HFFc6 (cell line): ENCODE data around the gene NAB1. TPM values are rescaled to one million over a fixed set of nuclear protein-coding genes. Genes with fewer than 3 reads are reported as not detected.
A peak's percentile ranks its signal among the peaks of the same experiment; 100 is the strongest.

Source experiments
- DNase-seq: peaks from one replicate; pipeline ENCODE4 v3.0.0-alpha.2; 2018
- H3K27ac Mint-ChIP-seq: 2 replicates; pipeline ENCODE4 v1.8.0; 2020; ENCODE audit warnings: mild to moderate bottlenecking, mixed read lengths
- H3K27me3 Mint-ChIP-seq: 2 replicates; pipeline ENCODE4 v1.8.0; 2021; ENCODE audit warnings: mild to moderate bottlenecking, moderate library complexity, mixed read lengths; ENCODE audit not compliant: insufficient read depth
- H3K36me3 Mint-ChIP-seq: 2 replicates; pipeline ENCODE4 v1.8.0; 2021; ENCODE audit warnings: low read depth, mixed read lengths
- H3K4me1 Mint-ChIP-seq: 2 replicates; pipeline ENCODE4 v1.8.0; 2020; ENCODE audit warnings: low read depth, mixed read lengths
- H3K4me3 Mint-ChIP-seq: 2 replicates; pipeline ENCODE4 v1.8.0; 2020; ENCODE audit warnings: mild to moderate bottlenecking, moderate library complexity, mixed read lengths
- H3K9me3 Mint-ChIP-seq: 2 replicates; pipeline ENCODE4 v1.8.0; 2020; ENCODE audit warnings: mild to moderate bottlenecking, mixed read lengths
- CTCF ChIP-seq: fragments of 200-600 bp; sonication (generic); IDR thresholded peaks from 2 replicates; pipeline ENCODE4 v1.5.0; 2021; ENCODE audit warnings: antibody characterized with exemption, mild to moderate bottlenecking
- total RNA-seq, 6 experiments: library from RNA; stranded (reverse); fragmentation: NEBNext Ultra II Directional; extraction: Animal tissue kit (Norgen Biotek cat#: 25700); gene quantifications; 2 replicates in 1 of 6; 3 replicates in 5 of 6; pipeline ENCODE4 v1.2.3, GENCODE V29; 2021

NAB1 gene
- total RNA-seq, 6 experiments from 2014 or later, result 14.3 to 30.1 (median 25.5) TPM

DNA sequence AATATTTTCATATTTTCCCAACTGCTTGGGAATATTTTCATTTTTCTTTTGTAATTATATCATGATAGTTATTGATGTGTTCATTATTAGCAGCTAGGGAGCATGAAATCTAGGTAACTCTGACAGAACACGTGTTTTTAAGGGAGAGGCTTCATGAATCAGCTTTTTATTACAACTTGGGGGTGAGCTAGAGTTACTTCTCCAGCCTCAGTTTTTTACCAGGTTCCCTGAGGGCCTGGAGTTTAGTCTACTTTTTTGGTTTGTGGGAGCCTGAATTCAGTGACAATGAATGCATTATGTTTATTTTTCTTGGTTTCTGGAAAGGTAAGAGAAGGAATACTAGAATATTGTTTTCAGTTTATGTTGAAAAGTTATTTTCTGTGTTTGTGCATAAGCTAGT, 18.0 kb downstream of the NAB1 start:
- Mint-ChIP-seq H3K4me1 (peaks cover 53% of the 10 kb centered on the region), H3K27me3 (no peaks in the 10 kb centered on the region; the same call in 1 of the 2 replicates), H3K9me3 (peaks cover 9% of the 10 kb centered on the region), H3K36me3 (peaks cover 23% of the 10 kb centered on the region), H3K4me3 (no peak overlapping the region), H3K27ac (peak overlapping the region; percentile 34)
- TF ChIP-seq CTCF, result no peak
- DNase-seq, result no peak

DNA sequence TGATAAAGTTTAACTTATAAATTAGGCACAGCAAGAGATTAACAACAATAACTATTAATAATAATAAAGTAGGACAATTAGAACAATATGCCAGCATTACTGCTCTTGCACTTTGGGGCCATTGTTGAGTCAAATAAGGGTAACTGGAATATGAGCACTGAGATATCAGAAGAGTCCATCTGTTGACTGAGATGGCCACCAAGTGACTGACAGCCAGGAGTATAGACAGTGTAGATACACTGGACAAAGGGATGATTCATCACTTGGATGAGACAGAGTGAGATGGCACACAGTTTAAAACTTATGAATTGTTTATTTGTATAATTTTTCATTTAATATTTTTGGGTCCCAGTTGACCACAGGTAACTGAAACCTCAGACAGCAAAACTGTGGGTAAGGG, 20.0 kb downstream of the NAB1 start:
- TF ChIP-seq CTCF, result no peak
- H3K36me3 Mint-ChIP-seq, result peaks cover 23% of the 10 kb centered on the region
- H3K4me3 Mint-ChIP-seq, result no peak overlapping the region
- H3K27me3 Mint-ChIP-seq, result no peaks in the 10 kb centered on the region; the same call in 1 of the 2 replicates
- peaks cover 37% of the 10 kb centered on the region for H3K4me1 Mint-ChIP-seq
- no peak overlapping the region for H3K27ac Mint-ChIP-seq
- H3K9me3 Mint-ChIP-seq, result peaks cover 9% of the 10 kb centered on the region
- no peak for DNase-seq

DNA sequence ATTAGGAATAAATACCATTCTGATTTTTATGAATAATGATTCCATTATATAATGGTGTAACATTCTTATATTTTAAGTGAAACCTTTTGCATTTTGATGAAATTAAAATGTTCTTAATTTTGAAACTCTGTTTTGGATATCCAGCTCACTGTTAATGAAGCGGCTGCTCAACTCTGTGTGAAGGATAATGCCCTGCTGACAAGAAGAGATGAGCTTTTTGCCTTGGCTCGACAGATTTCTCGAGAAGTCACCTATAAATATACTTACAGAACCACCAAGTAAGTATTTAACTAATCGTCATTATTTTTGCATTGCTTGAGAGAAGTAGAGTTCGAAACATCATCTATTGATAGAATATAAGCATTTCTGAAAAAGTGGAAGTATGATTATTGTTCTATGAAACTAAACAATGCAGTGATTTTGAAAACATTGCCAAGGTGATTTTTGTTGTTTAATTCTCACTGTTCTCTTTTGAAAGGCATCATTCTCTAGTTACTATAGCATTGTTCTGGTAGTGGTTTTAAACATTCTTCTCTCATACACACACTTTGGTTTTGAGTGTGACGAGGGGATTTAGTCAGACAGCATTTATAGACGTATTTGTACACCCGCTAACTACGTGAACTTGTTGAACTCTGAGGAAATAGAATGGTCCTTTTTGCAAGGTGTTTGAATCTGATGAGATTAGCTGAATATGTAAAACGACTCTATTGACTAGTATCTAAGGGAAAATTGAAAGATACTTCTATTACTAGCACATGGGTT, 21.5 kb downstream of the NAB1 start:
- H3K4me3 Mint-ChIP-seq, result no peak overlapping the region
- no peaks in the 10 kb centered on the region; the same call in 1 of the 2 replicates for H3K27me3 Mint-ChIP-seq
- H3K9me3 Mint-ChIP-seq, result peaks cover 2% of the 10 kb centered on the region
- H3K36me3 Mint-ChIP-seq, result peaks cover 16% of the 10 kb centered on the region
- DNase-seq, result no peak
- TF ChIP-seq CTCF, result no peak
- H3K4me1 Mint-ChIP-seq, result peaks cover 22% of the 10 kb centered on the region
- H3K27ac Mint-ChIP-seq, result no peak overlapping the region

DNA sequence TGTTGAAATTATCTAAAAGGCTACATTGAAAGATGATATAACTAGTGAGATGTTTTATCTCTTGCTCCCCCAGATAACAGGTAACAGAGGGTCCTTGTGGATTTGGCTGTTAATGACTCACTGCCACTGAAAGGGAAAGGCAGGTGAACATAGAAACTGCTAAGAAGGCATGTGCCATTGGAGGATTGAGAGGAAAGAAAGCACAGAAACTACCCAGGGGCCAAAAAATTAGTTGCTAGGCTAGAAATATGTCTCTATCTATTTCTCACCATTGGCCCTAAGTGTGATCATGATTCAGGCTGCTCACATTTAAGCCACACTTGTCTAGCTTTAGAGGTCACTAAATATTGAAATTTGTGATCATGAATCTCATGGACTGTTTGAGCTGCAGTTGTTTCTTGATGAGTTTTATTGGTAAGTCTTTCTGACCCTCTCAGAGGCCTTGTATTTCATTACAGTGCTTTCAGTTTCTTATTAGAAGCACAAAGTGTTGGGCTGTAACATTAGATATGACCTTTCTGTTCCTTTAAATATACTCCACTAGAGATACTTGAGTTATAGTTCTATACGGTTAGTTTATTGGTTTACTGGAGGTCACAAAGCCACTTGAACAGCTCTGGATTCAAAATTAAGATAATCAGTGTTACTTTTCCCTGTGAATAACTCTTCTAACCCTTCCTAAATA, 26.2 kb downstream of the NAB1 start:
- Mint-ChIP-seq H3K4me3 (no peak overlapping the region), H3K4me1 (peaks cover 19% of the 10 kb centered on the region), H3K27ac (no peak overlapping the region), H3K9me3 (no peaks in the 10 kb centered on the region), H3K36me3 (peaks cover 15% of the 10 kb centered on the region), H3K27me3 (no peaks in the 10 kb centered on the region; the same call in 1 of the 2 replicates)
- TF ChIP-seq CTCF, result no peak
- DNase-seq, result no peak

DNA sequence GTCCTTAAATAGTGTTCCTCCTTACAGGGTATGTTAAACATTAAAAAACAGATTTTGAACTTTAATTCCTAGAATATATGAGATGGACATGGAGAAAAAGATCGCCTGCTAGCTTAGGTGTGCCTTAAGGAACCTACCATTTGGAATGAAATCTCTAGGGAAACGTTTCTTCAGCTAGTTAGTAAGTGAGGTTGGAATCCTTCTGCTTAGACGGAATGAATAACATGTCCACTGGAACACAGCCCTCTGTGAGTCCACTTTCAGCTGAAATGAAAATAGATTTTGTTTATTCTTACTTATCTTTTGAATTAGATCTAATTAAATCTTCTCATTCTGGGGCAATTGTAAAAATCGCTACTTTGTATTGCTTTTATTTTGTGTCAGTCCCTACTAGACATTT, 28.4 kb downstream of the NAB1 start:
- Mint-ChIP-seq H3K4me1 (peaks cover 39% of the 10 kb centered on the region), H3K36me3 (peaks cover 15% of the 10 kb centered on the region), H3K27ac (no peak overlapping the region), H3K27me3 (no peaks in the 10 kb centered on the region; the same call in 1 of the 2 replicates), H3K9me3 (no peaks in the 10 kb centered on the region), H3K4me3 (no peak overlapping the region)
- no peak for TF ChIP-seq CTCF
- DNase-seq, result no peak
